Common myeloid progenitor, CD34-positive (primary cell): ENCODE measurements around the gene CELF1.
"Not testable (repeated sequence)": the region's sequence is repeated elsewhere in the genome, so short reads cannot be mapped to it uniquely, and the experiment has no call there.

Experiments
- CTCF ChIA-PET: fragments of 350-600 bp; sonication (Branson Sonifier 250); formaldehyde crosslinking; loops from one replicate; lab custom pipeline; 2021; ENCODE audit warnings: antibody characterized with exemption; lab: Charles Lee
- POLR2A ChIA-PET: fragments of 350-600 bp; sonication (Branson Sonifier 250); formaldehyde crosslinking; loops from one replicate; lab custom pipeline; 2021; ENCODE audit warnings: antibody characterized with exemption; lab: Charles Lee
- DNase-seq, 3 donors: peaks; one replicate each; pipeline versions ENCODE4 v3.0.0 to v3.0.0-alpha.2; 2013
- H3K27ac ChIP-seq, 2 experiments: 1 replicate in 1 of 2; 2 replicates in 1 of 2; pipeline ENCODE4 v1.7.0; 2013; ENCODE audit warnings: inconsistent platforms in 2 of 2, low read length in 2 of 2, mild to moderate bottlenecking in 2 of 2, low read depth in 1 of 2, moderate library complexity in 1 of 2; ENCODE audit not compliant: severe bottlenecking in 2 of 2, insufficient read depth in 1 of 2, poor library complexity in 1 of 2
- H3K27me3 ChIP-seq, 5 experiments: replicated peaks in 2 of 5; 1 replicate in 3 of 5; 2 replicates in 2 of 5; pipeline versions ENCODE4 v1.6.1 to v1.7.0; 2013; ENCODE audit warnings: low read length in 4 of 5, mild to moderate bottlenecking in 2 of 5, moderate library complexity in 2 of 5, inconsistent platforms in 1 of 5; ENCODE audit not compliant: insufficient read depth in 5 of 5, control insufficient read depth in 4 of 5
- H3K36me3 ChIP-seq, 4 experiments: 1 replicate in 2 of 4; 2 replicates in 2 of 4; pipeline versions ENCODE4 v1.6.1 to v1.7.0; 2013; ENCODE audit warnings: low read length in 3 of 4, control low read depth in 1 of 4, mild to moderate bottlenecking in 1 of 4; ENCODE audit not compliant: control insufficient read depth in 4 of 4, insufficient read depth in 4 of 4
- H3K4me1 ChIP-seq, 4 experiments: 1 replicate in 3 of 4; 2 replicates in 1 of 4; pipeline versions ENCODE4 v1.6.1 to v1.7.1; 2013; ENCODE audit warnings: low read length in 3 of 4, mild to moderate bottlenecking in 3 of 4, control low read depth in 1 of 4, inconsistent platforms in 1 of 4, moderate library complexity in 1 of 4; ENCODE audit not compliant: control insufficient read depth in 4 of 4, insufficient read depth in 4 of 4; ENCODE audit errors: control extremely low read depth in 1 of 4
- H3K4me3 ChIP-seq, 7 experiments: 1 replicate in 4 of 7; 2 replicates in 3 of 7; pipeline versions ENCODE4 v1.5.1 to v1.7.0; 2013; ENCODE audit warnings: mild to moderate bottlenecking in 7 of 7, low read length in 6 of 7, moderate library complexity in 6 of 7, inconsistent platforms in 2 of 7, low read depth in 2 of 7, control low read depth in 1 of 7; ENCODE audit not compliant: insufficient read depth in 4 of 7, control insufficient read depth in 1 of 7; ENCODE audit errors: extremely low read depth in 1 of 7
- H3K9me3 ChIP-seq, 5 experiments: 1 replicate in 4 of 5; 2 replicates in 1 of 5; pipeline versions ENCODE4 v1.6.1 to v1.7.1; 2013; ENCODE audit warnings: low read length in 4 of 5, mild to moderate bottlenecking in 2 of 5, inconsistent platforms in 1 of 5, low read depth in 1 of 5, moderate library complexity in 1 of 5; ENCODE audit not compliant: control insufficient read depth in 4 of 5, insufficient read depth in 2 of 5; ENCODE audit errors: control extremely low read depth in 1 of 5
- WGBS: methylation state at CpG from one replicate; pipeline ENCODE4 v1.1.5; 2013; ENCODE audit not compliant: insufficient coverage; 5-methylcytosine and 5-hydroxymethylcytosine counted together

Gene CELF1

GRCh38 chr11:47569646-47570045, 16.7 kb upstream of the CELF1 start:
- ChIA-PET POLR2A (no interaction called here), CTCF (interaction anchor here (0.9 to 1.4 kb wide), 4 partner anchors 16 to 91 kb away, joined by 3 read pairs; partner anchors contain the start of gene CELF1)
- DNase-seq, result no peak
- H3K4me3 ChIP-seq, result no peak overlapping the region
- H3K27me3 ChIP-seq, result no peaks in the 10 kb centered on the region
- H3K36me3 ChIP-seq, result peaks cover 19 to 54% (median 39%) of the 10 kb centered on the region in 4 experiments
- peaks cover 5 to 15% (median 13%) of the 10 kb centered on the region in 4 experiments for H3K4me1 ChIP-seq
- H3K9me3 ChIP-seq, result no peaks in the 10 kb centered on the region
- H3K27ac ChIP-seq, result no peak overlapping the region
- WGBS, result 98% methylated on average over 4 of the region's 7 CpGs

- H3K9me3 ChIP-seq, result no peaks in the 10 kb centered on the region
- peak overlapping the region; percentile 80 to 90 for H3K27ac ChIP-seq
- peaks cover 6 to 16% (median 14%) of the 10 kb centered on the region in 4 experiments for H3K4me1 ChIP-seq
- ChIA-PET POLR2A (interaction anchor here (0.6 to 1.7 kb wide), 2 partner anchors 11 to 59 kb away, joined by 7 to 11 read pairs; no protein-coding TSS in a partner anchor), CTCF (interaction anchor here (0.8 to 4.0 kb wide), 5 partner anchors 10 to 50 kb away, joined by 3 to 23 read pairs (median 7); partner anchors contain the start of gene CELF1)
- H3K36me3 ChIP-seq, result peaks cover 0 to 27% (median 16%) of the 10 kb centered on the region in 4 experiments
- 7% methylated on average over 12 of the region's 17 CpGs for WGBS
- no peaks in the 10 kb centered on the region for H3K27me3 ChIP-seq
- H3K4me3 ChIP-seq, result peak overlapping the region; percentile 19 to 93 (median 83)
- DNase-seq, result peak in 2 of 3 donors; percentile 34 to 41
Measured at GRCh38 chr11:47566149-47566698, 13.3 kb upstream of the CELF1 start.

DNA sequence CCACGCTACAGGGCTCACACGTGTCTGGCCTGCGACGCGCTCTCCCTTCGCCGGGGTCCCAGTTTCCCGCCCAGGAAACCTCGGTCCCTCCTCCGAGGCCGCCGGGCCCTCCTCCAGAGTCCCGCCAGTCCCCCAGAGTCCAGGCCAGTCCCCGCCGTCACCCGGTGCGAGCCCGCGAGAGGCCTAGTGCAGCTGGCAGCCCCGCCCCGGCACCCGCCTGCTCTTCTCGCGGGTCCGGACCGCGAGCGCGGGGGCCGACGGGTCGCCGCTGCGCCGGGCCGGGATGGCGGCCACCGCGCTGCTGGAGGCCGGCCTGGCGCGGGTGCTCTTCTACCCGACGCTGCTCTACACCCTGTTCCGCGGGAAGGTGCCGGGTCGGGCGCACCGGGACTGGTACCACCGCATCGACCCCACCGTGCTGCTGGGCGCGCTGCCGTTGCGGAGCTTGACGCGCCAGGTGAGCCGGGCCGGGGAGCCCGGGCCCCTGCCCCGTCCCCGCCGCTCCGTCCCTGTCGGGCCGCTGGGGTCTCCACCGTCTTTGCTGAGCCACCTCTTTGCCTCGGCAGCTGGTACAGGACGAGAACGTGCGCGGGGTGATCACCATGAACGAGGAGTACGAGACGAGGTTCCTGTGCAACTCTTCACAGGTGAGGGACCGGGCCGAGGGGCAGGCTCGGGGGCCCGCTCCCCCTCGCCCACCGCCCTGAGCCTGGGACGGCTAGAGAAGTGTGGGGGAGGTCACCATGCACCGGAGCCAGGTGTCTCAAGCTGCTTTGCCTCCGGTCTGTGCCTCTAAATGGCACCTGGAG, 12.6 kb upstream of the CELF1 start, which contains the start of gene PTPMT1:
Gene PTPMT1, plus strand, starts transcription at position 260 of the 809 bp plus-strand sequence. Its CDS starts 24 bp downstream, at position 284.
- Histone ChIP-seq H3K4me1 (peaks cover 6 to 16% (median 14%) of the 10 kb centered on the region in 4 experiments), H3K36me3 (peaks cover 0 to 21% (median 12%) of the 10 kb centered on the region in 4 experiments), H3K4me3 (peak within 1 kb of the TSS; percentile 19 to 93 (median 83)), H3K27ac (peak within 1 kb of the TSS; percentile 80 to 90), H3K27me3 (no peaks in the 10 kb centered on the region), H3K9me3 (no peaks in the 10 kb centered on the region)
- peak; percentile 63 to 81 (median 72) for DNase-seq
- CTCF ChIA-PET, result interaction anchor here (0.8 to 4.0 kb wide), 9 partner anchors 9 to 56 kb away, joined by 3 to 23 read pairs (median 4); partner anchors contain the start of gene CELF1
- POLR2A ChIA-PET, result interaction anchor here (0.5 to 1.7 kb wide), 4 partner anchors 12 to 1517 kb away, joined by 3 to 11 read pairs (median 5); no protein-coding TSS in a partner anchor
- WGBS, result under 1% methylated on average over 74 of the region's 86 CpGs

- Histone ChIP-seq H3K4me3 (peak overlapping the region; percentile 19 to 93 (median 83)), H3K27ac (peak overlapping the region; percentile 80 to 90), H3K27me3 (no peaks in the 10 kb centered on the region), H3K36me3 (peaks cover 0 to 15% (median 7%) of the 10 kb centered on the region in 4 experiments), H3K4me1 (peaks cover 6 to 16% (median 14%) of the 10 kb centered on the region in 4 experiments), H3K9me3 (no peaks in the 10 kb centered on the region)
- DNase-seq, result no peak
- WGBS, result 0% methylated on average over 7 of the region's 11 CpGs
- CTCF ChIA-PET, result interaction anchor here (0.9 to 4.0 kb wide), 9 partner anchors 8 to 55 kb away, joined by 3 to 23 read pairs (median 4); partner anchors contain the start of gene CELF1
- POLR2A ChIA-PET, result interaction anchor here (0.6 to 1.7 kb wide), 4 partner anchors 12 to 1288 kb away, joined by 3 to 11 read pairs (median 4); no protein-coding TSS in a partner anchor
Measured at GRCh38 chr11:47564933-47565339, 12.0 kb upstream of the CELF1 start.

DNA sequence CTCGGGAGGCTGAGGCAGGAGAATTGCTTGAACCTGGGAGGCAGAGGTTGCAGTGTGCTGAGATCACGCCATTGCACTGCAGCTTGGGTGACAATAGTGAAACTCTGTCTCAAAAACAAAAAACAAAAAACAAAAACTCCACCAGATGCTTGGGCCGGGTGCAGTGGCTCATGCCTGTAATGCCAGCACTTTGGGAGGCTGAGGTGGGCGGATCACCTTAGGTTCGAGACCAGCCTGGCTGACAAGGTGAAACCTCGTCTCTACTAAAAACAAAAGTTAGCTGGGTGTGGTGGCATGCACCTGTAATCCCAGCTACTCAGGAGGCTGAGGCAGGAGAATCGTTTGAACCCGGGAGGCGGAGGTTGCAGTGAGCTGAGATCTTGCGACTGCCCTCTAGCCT, 11.4 kb upstream of the CELF1 start:
- not testable (repeated sequence) for H3K27me3 ChIP-seq, H3K9me3 ChIP-seq, H3K36me3 ChIP-seq, H3K27ac ChIP-seq, DNase-seq
- ChIA-PET POLR2A (interaction anchor here (0.6 to 0.9 kb wide), 2 partner anchors 11 to 1287 kb away, joined by 4 read pairs; no protein-coding TSS in a partner anchor), CTCF (interaction anchor here (0.9 to 4.0 kb wide), 9 partner anchors 8 to 55 kb away, joined by 3 to 23 read pairs (median 4); partner anchors contain the start of gene CELF1)
- peak overlapping the region in 3 of 7 experiments; percentile 77 to 90 (median 83) for H3K4me3 ChIP-seq
- 99% methylated on average over 7 of the region's 10 CpGs for WGBS
- peaks cover 6 to 16% (median 14%) of the 10 kb centered on the region in 4 experiments for H3K4me1 ChIP-seq

- CTCF ChIA-PET, result interaction anchor here (0.6 kb wide), 1 partner anchor 14 kb away, joined by 3 read pairs; no protein-coding TSS in a partner anchor
- H3K9me3 ChIP-seq, H3K4me3 ChIP-seq, H3K27ac ChIP-seq, H3K36me3 ChIP-seq, POLR2A ChIA-PET, H3K27me3 ChIP-seq, DNase-seq: not testable (repeated sequence)
- peaks cover 6 to 16% (median 14%) of the 10 kb centered on the region in 4 experiments for H3K4me1 ChIP-seq
- WGBS, result 86% methylated on average over 4 of the region's 4 CpGs
Measured at GRCh38 chr11:47562393-47562792, 9.5 kb upstream of the CELF1 start.
